ENCODE results near the gene GRIK2. TPM values are rescaled to one million over a fixed set of nuclear protein-coding genes. Genes with fewer than 3 reads are reported as not detected.

GRIK2 gene
- total and polyA plus RNA-seq, 11 donors, result 0.33 to 7.0 (median 3.9) TPM

GRCh38 chr6:102015431-102015830, 621.9 kb downstream of the GRIK2 start:
- DNase-seq, result peak in 1 of 5 donors; percentile 40
- Histone ChIP-seq H3K4me1 (no peaks in the 10 kb centered on the region), H3K36me3 (no peaks in the 10 kb centered on the region), H3K4me3 (no peak overlapping the region), H3K27ac (no peak overlapping the region), H3K27me3 (no peaks in the 10 kb centered on the region), H3K9me3 (peaks cover 0 to 10% (median 0%) of the 10 kb centered on the region in 12 donors)
- no peak for TF ChIP-seq CTCF (IDR thresholded peaks at IDR 0.05)
- no peak for TF ChIP-seq POLR2A (IDR thresholded peaks at IDR 0.05)
- intact Hi-C loops (cut with DNase I), result no loop called here
- ATAC-seq, result no peak
- 66 to 84% (median 72%) methylated on average over 4 of the region's 4 CpGs for WGBS, 4 donors

- peaks cover 0 to 4% (median 0%) of the 10 kb centered on the region in 12 donors for H3K9me3 ChIP-seq
- ATAC-seq, result no peak
- no peak overlapping the region for H3K27ac ChIP-seq
- no peak for DNase-seq
- intact Hi-C loops (cut with DNase I), result no loop called here
- no peaks in the 10 kb centered on the region for H3K27me3 ChIP-seq
- H3K4me3 ChIP-seq, result no peak overlapping the region
- H3K36me3 ChIP-seq, result no peaks in the 10 kb centered on the region
- TF ChIP-seq POLR2A (IDR thresholded peaks at IDR 0.05) (no peak), CTCF (IDR thresholded peaks at IDR 0.05) (no peak)
- 58 to 70% (median 66%) methylated on average over 2 of the region's 2 CpGs for WGBS, 4 donors
- no peaks in the 10 kb centered on the region for H3K4me1 ChIP-seq
These were observed 628.8 kb downstream of the GRIK2 start for GRCh38 chr6:102022281-102022680.

GRCh38 chr6:102022803-102023202, 629.3 kb downstream of the GRIK2 start:
- H3K36me3 ChIP-seq, result no peaks in the 10 kb centered on the region
- no peaks in the 10 kb centered on the region for H3K27me3 ChIP-seq
- DNase-seq (no peak), ATAC-seq (no peak)
- intact Hi-C loops (cut with DNase I), result no loop called here
- H3K4me3 ChIP-seq, result no peak overlapping the region
- TF ChIP-seq CTCF (IDR thresholded peaks at IDR 0.05) (no peak), POLR2A (IDR thresholded peaks at IDR 0.05) (no peak)
- no peaks in the 10 kb centered on the region for H3K9me3 ChIP-seq
- no peak overlapping the region for H3K27ac ChIP-seq
- H3K4me1 ChIP-seq, result no peaks in the 10 kb centered on the region

- DNase-seq, result no peak
- H3K9me3 ChIP-seq, result no peaks in the 10 kb centered on the region
- H3K36me3 ChIP-seq, result no peaks in the 10 kb centered on the region
- intact Hi-C loops (cut with DNase I), result no loop called here
- no peak overlapping the region for H3K4me3 ChIP-seq
- no peak overlapping the region for H3K27ac ChIP-seq
- no peaks in the 10 kb centered on the region for H3K4me1 ChIP-seq
- ATAC-seq, result peak in 1 of 4 donors; percentile 45
- 84 to 93% (median 88%) methylated on average over 3 of the region's 3 CpGs for WGBS, 4 donors
- no peaks in the 10 kb centered on the region for H3K27me3 ChIP-seq
- TF ChIP-seq CTCF (IDR thresholded peaks at IDR 0.05) (no peak), POLR2A (IDR thresholded peaks at IDR 0.05) (no peak)
These were observed 630.6 kb downstream of the GRIK2 start for GRCh38 chr6:102023977-102024657.

All from heart left ventricle (tissue), 16 donors.